HepG2 (cell line): ENCODE results near the gene ENPP1. TPM values are rescaled to one million over a fixed set of nuclear protein-coding genes. Genes with fewer than 3 reads are reported as not detected.

Experiments used
- ATAC-seq: fragments of 200-7000 bp; cut with Tn5 transposase; 3 replicates; pipeline ENCODE4 v1.9.1; 2020; ENCODE audit warnings: mild to moderate bottlenecking, moderate library complexity
- BruUV-seq: library from RNA; stranded (reverse); fragments of 400-500 nt; replicated peaks from 2 replicates; lab custom pipeline; 2021; lab: Mats Ljungman, UMichigan
- CTCF ChIA-PET: fragments of 300-600 bp; formaldehyde crosslinking; extraction: SDS; loops from one replicate; lab custom pipeline; 2021; ENCODE audit warnings: low total read pairs, inconsistent platforms, low intra/inter-chr PET ratio; lab: Yijun Ruan, JAX
- POLR2A ChIA-PET: fragments of 350-600 bp; sonication (Branson Sonifier 250); formaldehyde crosslinking; loops from one replicate; lab custom pipeline; 2020; ENCODE audit warnings: antibody characterized with exemption, inconsistent platforms; lab: Yijun Ruan, JAX
- DNase-seq: peaks from one replicate; pipeline ENCODE4 v3.0.0-alpha.2; 2015; ENCODE audit warnings: low spot score
- FAIRE-seq: peaks from 3 replicates; lab custom pipeline; 2011; peaks lifted over from hg19 to GRCh38; lab: Jason Lieb, UNC
- H2AFZ ChIP-seq: one replicate; pipeline ENCODE4 v1.6.1; 2011; ENCODE audit warnings: low read length, inconsistent platforms
- H3K27ac ChIP-seq: fragments of 300-600 bp; 3 replicates; pipeline ENCODE4 v1.8.0; 2011; ENCODE audit warnings: mixed run types, mild to moderate bottlenecking, mixed read lengths, low read length, inconsistent platforms; ENCODE audit not compliant: insufficient read depth; ENCODE audit errors: extremely low read length
- H3K27me3 ChIP-seq, 2 experiments: fragments of 200-600 bp in 1 of 2; 2 replicates in 1 of 2; 3 replicates in 1 of 2; pipeline versions ENCODE4 v1.6.0 to v1.8.0; 2011; ENCODE audit warnings: low read length in 2 of 2, mild to moderate bottlenecking in 2 of 2, moderate library complexity in 2 of 2, inconsistent platforms in 1 of 2; ENCODE audit not compliant: insufficient read depth in 2 of 2, control insufficient read depth in 1 of 2
- H3K36me3 ChIP-seq, 2 experiments: fragments of 200-600 bp in 1 of 2; replicated peaks in 1 of 2; 2 replicates in 1 of 2; 3 replicates in 1 of 2; pipeline versions ENCODE4 v1.5.1 to v1.8.0; 2011; ENCODE audit warnings: low read length in 2 of 2, inconsistent platforms in 1 of 2; ENCODE audit not compliant: insufficient read depth in 2 of 2, control insufficient read depth in 1 of 2
- H3K4me1 ChIP-seq: 2 replicates; pipeline ENCODE4 v1.5.1; 2012; ENCODE audit warnings: low read length, inconsistent platforms; ENCODE audit not compliant: insufficient read depth
- H3K4me2 ChIP-seq: 2 replicates; pipeline ENCODE4 v1.6.0; 2011; ENCODE audit warnings: low read depth, low read length, inconsistent platforms
- H3K4me3 ChIP-seq, 3 experiments: fragments of 200-600 bp in 1 of 3; sonication (generic), shearing (Covaris generic) in 1 of 3; replicated peaks in 1 of 3; 2 replicates each; pipeline ENCODE4 v1.5.1; 2011 to 2016; ENCODE audit warnings: low read length in 3 of 3, inconsistent platforms in 2 of 3, low read depth in 2 of 3, mild to moderate bottlenecking in 2 of 3, control low read depth in 1 of 3, mixed read lengths in 1 of 3; ENCODE audit not compliant: insufficient read depth in 1 of 3
- H3K79me2 ChIP-seq: one replicate; pipeline ENCODE4 v1.6.1; 2011; ENCODE audit warnings: low read length, inconsistent platforms; ENCODE audit not compliant: insufficient read depth
- H3K9ac ChIP-seq: 2 replicates; pipeline ENCODE4 v1.6.0; 2011; ENCODE audit warnings: mild to moderate bottlenecking, low read depth, low read length, inconsistent platforms; ENCODE audit not compliant: insufficient read depth
- H3K9me3 ChIP-seq: 2 replicates; pipeline ENCODE4 v1.5.1; 2012; ENCODE audit warnings: mild to moderate bottlenecking, low read length
- H4K20me1 ChIP-seq: 2 replicates; pipeline ENCODE4 v1.6.0; 2011; ENCODE audit warnings: inconsistent platforms, mild to moderate bottlenecking, low read length, moderate library complexity; ENCODE audit not compliant: insufficient read depth
- FUBP1 ChIP-seq: sonication (generic); formaldehyde crosslinking; IDR thresholded peaks from 2 replicates; pipeline ENCODE4 v1.5.1; 2020; ENCODE audit warnings: missing genetic modification reagents, mild to moderate bottlenecking, borderline replicate concordance
- PCBP1 ChIP-seq: fragments of 200-400 bp; formaldehyde crosslinking; IDR thresholded peaks from 2 replicates; pipeline ENCODE4 v1.6.1; 2017; ENCODE audit warnings: mild to moderate bottlenecking, low read depth, low read length, borderline replicate concordance
- TAF1 ChIP-seq: sonication (generic); formaldehyde crosslinking; IDR thresholded peaks from 2 replicates; pipeline ENCODE4 v1.4.0; 2020; ENCODE audit warnings: missing genetic modification reagents
- ZNF10 ChIP-seq: sonication (generic); formaldehyde crosslinking; IDR thresholded peaks from 2 replicates; pipeline ENCODE4 v1.4.0; 2020; ENCODE audit warnings: mild to moderate bottlenecking, low read depth, missing genetic modification reagents, borderline replicate concordance
- ZNF432 ChIP-seq: sonication (generic); formaldehyde crosslinking; IDR thresholded peaks from 2 replicates; pipeline ENCODE4 v1.5.0; 2020; ENCODE audit warnings: missing genetic modification reagents, mild to moderate bottlenecking, borderline replicate concordance
- ZNF605 ChIP-seq: sonication (generic); formaldehyde crosslinking; IDR thresholded peaks from 2 replicates; pipeline ENCODE4 v1.8.0; 2022; ENCODE audit warnings: mild to moderate bottlenecking, missing genetic modification reagents
- ZNF672 ChIP-seq: sonication (generic); formaldehyde crosslinking; IDR thresholded peaks from 2 replicates; pipeline ENCODE4 v1.8.1; 2022; ENCODE audit warnings: missing genetic modification reagents
- ZNF713 ChIP-seq: sonication (generic); formaldehyde crosslinking; IDR thresholded peaks from 2 replicates; pipeline ENCODE4 v1.4.0; 2020; ENCODE audit warnings: mild to moderate bottlenecking, missing genetic modification reagents
- WGBS: methylation state at CpG from one replicate; pipeline ENCODE4 v1.1.6; 2017; ENCODE audit warnings: low lambda C conversion rate; 5-methylcytosine and 5-hydroxymethylcytosine counted together
- in situ Hi-C: cut with HindIII; loops from 2 replicates; pipeline ENCODE4 v1.10.0; 2017; ENCODE audit warnings: low pct_unique_long_range_greater_than_20kb; ENCODE audit not compliant: extremely low pct_ligation_motif_present
- intact Hi-C: fragments of 100-400 bp; cut with micrococcal nuclease; formaldehyde crosslinking; loops from one replicate; pipeline ENCODE4 v1.10.0; 2022; ENCODE audit not compliant: unreplicated experiment
- polyA plus RNA-seq, 8 experiments: library from polyadenylated mRNA; depleted of rRNA in 3 of 8; stranded (reverse) in 7 of 8; unstranded in 1 of 8; fragments of >200 nt; fragmentation: Illumina TruSeq in 4 of 8; extraction: Trizol in 4 of 8; gene quantifications; 2 replicates each; pipeline versions ENCODE4 v1.2.1 to v1.2.3, GENCODE V29; 2011 to 2016; ENCODE audit warnings: low read depth in 4 of 8, missing spikeins in 1 of 8, mixed read lengths in 1 of 8; ENCODE audit not compliant: insufficient read depth in 1 of 8
- total RNA-seq, 5 experiments: library from RNA; depleted of rRNA; stranded (reverse); fragments of >200 nt; fragmentation: Illumina TruSeq; extraction: Trizol; gene quantifications; 2 replicates each; pipeline ENCODE4 v1.2.3, GENCODE V29; 2016; ENCODE audit warnings: low read depth in 1 of 5
- TF ChIP-seq, protein P1 (sequence below): sonication (generic); formaldehyde crosslinking; IDR thresholded peaks from 2 replicates; pipeline ENCODE4 v1.4.0; 2020; ENCODE audit warnings: missing genetic modification reagents

The ENPP1 gene
- total and polyA plus RNA-seq, 2 of the 13 experiments (the other 11 are each of a cell fraction or from before 2014, with no cell fraction given): 56.5 to 160 TPM

DNA sequence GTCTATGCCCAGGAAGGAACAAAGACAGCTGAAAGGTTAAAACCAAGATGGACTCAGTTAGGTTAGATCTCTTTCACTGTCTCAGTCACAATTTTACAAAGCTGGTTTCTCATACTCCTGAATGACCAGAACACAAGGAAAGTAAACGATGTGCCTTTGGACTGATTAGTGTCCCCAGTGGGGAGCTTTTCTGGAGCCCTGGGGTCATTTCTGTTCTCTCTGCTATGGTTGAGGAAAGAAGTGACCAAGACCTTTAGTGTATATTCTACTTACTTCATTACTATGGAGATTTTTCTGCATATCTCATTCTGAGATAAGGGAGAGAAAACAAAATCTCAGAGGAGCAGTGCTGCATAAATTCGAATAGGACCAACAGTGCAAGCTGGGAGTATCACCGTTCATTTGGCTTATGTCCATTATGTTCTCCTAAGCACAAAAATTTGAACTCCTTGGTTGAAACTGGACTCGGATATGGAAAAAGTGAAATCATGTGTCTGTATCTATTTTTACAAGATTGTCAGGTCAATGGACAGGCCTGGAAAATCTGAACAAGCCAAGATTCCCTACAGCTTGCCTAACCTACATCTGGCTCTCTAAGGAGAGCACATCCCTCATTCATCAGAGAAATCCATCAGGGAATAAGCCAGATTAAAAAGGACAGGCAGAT is 34.4 kb upstream of the ENPP1 start:
- Histone ChIP-seq H3K4me2 (no peak overlapping the region), H2AFZ (peak overlapping the region; percentile 43), H3K27me3 (no peaks in the 10 kb centered on the region), H3K9ac (no peak overlapping the region), H3K9me3 (no peaks in the 10 kb centered on the region), H3K4me3 (no peak overlapping the region), H4K20me1 (no peaks in the 10 kb centered on the region), H3K4me1 (peaks cover 65% of the 10 kb centered on the region), H3K79me2 (no peaks in the 10 kb centered on the region), H3K36me3 (no peaks in the 10 kb centered on the region), H3K27ac (no peak overlapping the region)
- 84% methylated on average over 4 of the region's 4 CpGs for WGBS
- FAIRE-seq: no peak
- in situ Hi-C loops: no loop called here
- no peak for DNase-seq
- BruUV-seq: no TSS peak
- intact Hi-C loops: no loop called here
- TF ChIP-seq FUBP1 (CRISPR knock-in tag) (no peak), ZNF672 (no peak), ZNF713 (CRISPR knock-in tag) (no peak)
- TF ChIP-seq, protein P1, sequence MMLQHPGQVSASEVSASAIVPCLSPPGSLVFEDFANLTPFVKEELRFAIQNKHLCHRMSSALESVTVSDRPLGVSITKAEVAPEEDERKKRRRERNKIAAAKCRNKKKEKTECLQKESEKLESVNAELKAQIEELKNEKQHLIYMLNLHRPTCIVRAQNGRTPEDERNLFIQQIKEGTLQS (CRISPR knock-in tag): no peak
- no peak for ATAC-seq
- POLR2A ChIA-PET: no interaction called here
- CTCF ChIA-PET: no interaction called here

DNA sequence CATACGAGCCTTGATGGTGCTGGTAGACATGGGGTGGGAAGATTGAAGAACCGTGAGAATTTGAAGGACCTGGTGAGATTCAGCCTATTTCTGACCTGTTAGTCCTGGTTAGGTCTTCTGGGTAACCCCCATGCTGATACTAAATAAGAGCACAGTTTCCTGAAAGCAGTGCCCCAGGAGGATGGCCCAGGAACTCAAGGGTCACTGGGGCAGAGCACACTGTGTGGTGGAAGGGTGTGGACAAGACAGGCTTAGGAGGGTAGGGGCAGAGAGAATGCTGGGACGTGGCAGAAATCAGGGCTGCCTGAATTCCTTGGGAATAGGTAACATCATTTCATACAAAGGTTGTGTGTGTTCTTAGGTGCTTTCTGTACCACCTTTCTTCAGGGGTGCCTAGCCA is 31.9 kb upstream of the ENPP1 start:
- Histone ChIP-seq H3K27ac (no peak overlapping the region), H2AFZ (peak overlapping the region; percentile 29), H3K9ac (no peak overlapping the region), H3K9me3 (no peaks in the 10 kb centered on the region), H3K79me2 (no peaks in the 10 kb centered on the region), H3K36me3 (no peaks in the 10 kb centered on the region), H3K4me3 (no peak overlapping the region), H4K20me1 (no peaks in the 10 kb centered on the region), H3K4me2 (no peak overlapping the region), H3K4me1 (peaks cover 49% of the 10 kb centered on the region)
- ATAC-seq: no peak
- FAIRE-seq: no peak
- BruUV-seq: no TSS peak
- 89% methylated on average over 3 of the region's 3 CpGs for WGBS
- intact Hi-C loops: no loop called here
- ChIA-PET POLR2A (no interaction called here), CTCF (no interaction called here)
- in situ Hi-C loops: no loop called here
- TF ChIP-seq ZNF432 (CRISPR knock-in tag) (no peak), TAF1 (CRISPR knock-in tag) (no peak), ZNF10 (CRISPR knock-in tag) (no peak), PCBP1 (no peak), ZNF605 (CRISPR knock-in tag) (no peak)
- TF ChIP-seq, all 625 proteins: peak for 0
- no peak for DNase-seq
- no peaks in the 10 kb centered on the region for H3K27me3 ChIP-seq
